HG02623 (cell line): ENCODE data around the gene MDM1.
A peak's percentile ranks its signal among the peaks of the same experiment; 100 is the strongest.

Source experiments
- ATAC-seq: cut with Tn5 transposase; IDR thresholded peaks from one replicate; pipeline ENCODE4 v1.9.1; 2021; ENCODE audit warnings: moderate library complexity; ENCODE audit not compliant: unreplicated experiment

MDM1 gene

GRCh38 chr12:68331869-68332727 lies at the start of gene MDM1:
TSS of gene MDM1 (minus strand) at chr12:68332362. CDS start at chr12:68332245, 117 bp downstream.
- ATAC-seq: peak; percentile 98

DNA sequence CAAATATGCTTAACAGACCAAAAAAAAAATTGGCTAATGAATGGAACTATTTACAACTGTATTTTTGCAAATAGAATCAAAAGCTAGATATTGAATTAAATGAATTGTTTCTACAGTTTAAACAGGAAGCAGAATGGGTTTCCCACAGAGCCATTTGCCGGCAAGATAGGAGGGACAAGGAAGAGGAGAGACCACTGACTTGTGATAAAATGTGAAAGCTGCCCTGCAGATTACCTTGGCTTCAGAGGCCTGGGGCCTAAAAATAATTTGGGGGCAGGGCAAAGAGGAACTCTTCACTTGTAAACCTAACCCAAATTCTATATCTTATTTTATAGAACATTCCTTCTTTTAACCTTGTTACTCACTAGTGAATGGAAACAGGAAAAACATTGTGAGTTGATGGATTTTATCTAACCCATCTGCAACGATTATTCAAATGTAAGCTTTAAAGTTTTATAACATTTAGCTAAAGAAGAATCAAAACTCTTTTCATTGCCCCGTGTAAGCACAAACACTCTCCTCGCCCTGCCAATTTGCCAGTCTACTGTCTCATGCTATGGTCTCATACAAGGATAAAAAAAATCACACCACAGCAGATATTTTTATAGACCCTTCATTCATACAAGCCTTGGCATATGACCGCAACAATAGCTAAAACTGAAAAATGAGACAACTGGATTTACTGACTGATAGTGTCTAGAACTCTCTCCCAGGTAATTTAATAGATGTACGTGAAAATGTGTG lies 49.5 kb upstream of the MDM1 start:
- ATAC-seq: no peak

GRCh38 chr12:68378872-68379606 lies 46.9 kb upstream of the MDM1 start:
- no peak for ATAC-seq

DNA sequence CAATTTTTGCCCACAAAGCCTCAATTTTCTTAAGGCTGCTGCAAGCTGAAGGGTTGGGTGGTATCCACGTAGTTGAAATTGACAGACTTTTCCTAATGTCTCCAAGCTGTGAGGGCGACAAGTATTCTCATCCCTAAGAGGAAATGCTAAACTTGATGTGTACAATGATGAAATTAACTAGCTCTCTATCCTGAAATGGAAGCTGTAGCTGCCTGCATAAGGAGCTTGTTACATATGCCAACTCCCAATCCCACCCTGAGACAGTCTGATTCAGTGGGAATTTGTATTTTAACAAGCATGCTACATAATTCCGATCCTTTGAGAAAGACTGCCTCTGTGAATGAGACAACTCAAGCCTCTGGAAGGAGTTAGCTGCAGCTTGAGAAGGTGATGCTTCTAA lies 45.7 kb upstream of the MDM1 start:
- ATAC-seq: no peak

DNA sequence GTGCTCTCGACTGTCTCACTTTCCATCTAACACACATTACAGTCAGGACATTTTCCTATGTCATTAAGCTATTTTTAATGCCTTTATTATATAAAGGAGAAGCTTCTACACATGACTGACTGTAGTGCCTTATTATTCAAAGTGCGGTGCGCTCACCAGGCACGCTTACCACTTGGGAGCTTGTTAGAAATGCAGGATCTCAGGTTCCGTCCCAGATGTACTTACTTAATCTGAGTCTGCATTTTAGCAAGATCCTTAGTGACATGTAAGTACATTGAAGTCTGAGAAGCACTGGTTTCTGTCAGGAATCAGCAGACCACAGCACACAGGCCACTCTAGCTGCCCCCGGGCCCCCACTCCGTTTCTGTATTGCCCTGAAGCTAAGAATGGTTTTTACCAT lies 44.7 kb upstream of the MDM1 start:
- ATAC-seq: no peak

DNA sequence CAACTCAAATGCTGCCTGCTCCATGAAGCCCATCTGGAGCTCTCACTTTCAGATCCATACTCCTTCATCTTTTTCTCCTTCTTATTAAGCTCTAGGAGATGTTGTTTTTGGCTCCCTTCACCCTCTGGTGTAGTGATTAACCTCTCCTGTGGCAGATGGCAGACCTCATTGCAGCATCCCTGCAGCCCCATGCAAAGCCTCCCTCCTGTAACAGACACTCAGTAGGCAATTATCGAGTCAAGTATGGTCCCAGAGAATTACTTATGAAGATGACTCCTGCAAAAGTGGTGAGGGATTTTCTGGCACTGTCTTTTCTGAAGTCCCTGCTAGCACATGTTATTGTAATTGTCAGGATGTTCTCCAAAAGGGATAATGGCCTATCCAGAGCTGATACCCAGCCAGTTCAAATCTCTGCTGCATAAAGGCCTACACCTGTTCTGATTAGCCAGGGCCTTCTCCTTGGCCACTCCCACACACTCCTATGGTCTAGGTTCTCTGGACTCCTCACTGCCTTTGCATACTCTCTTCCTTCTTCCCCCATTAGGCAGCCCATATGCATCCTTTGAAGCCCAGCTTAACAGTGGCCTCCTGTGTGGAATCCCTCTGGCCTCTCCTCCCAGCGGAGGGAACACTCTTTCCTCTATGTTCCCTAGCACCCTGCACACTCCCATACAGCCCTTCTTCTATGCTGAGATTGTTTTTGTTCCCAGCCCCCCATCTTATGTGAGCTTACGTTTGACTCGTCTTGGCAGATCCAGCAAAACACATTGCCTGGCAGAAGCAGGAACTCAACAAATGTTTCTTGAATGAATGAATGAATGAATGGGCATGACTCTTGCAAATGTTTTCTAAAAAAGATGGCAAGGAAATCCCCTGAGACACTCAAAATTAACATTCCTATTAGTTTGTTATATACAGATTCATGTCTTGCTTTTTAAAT lies 43.9 kb upstream of the MDM1 start:
- no peak for ATAC-seq

GRCh38 chr12:68374307-68374982 lies 42.3 kb upstream of the MDM1 start:
- peak; percentile 90 for ATAC-seq

GRCh38 chr12:68370667-68371066 lies 38.5 kb upstream of the MDM1 start:
- ATAC-seq: no peak

- no peak for ATAC-seq
Observed at GRCh38 chr12:68370006-68370590, 37.9 kb upstream of the MDM1 start.

DNA sequence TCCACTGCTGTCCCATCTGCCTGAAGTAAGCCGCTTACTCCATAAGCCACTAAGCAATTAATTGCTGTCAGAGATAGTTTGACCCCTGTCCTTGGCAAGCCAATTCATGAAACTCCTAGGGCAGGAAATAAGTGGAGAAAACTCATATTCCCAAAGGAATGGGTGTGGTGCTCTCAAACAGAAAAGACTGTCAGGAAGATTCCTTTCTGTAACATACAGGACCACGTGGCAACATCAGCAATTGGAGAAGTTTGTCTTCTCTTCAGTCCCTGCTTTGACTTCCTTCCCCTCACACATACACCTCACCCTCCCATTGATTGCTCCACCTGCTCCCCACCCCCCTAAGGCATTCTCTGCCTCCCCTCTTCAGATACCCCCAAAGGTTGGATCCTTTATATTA lies 36.2 kb upstream of the MDM1 start:
- ATAC-seq: no peak

GRCh38 chr12:68367903-68368302 lies 35.7 kb upstream of the MDM1 start:
- ATAC-seq: no peak

DNA sequence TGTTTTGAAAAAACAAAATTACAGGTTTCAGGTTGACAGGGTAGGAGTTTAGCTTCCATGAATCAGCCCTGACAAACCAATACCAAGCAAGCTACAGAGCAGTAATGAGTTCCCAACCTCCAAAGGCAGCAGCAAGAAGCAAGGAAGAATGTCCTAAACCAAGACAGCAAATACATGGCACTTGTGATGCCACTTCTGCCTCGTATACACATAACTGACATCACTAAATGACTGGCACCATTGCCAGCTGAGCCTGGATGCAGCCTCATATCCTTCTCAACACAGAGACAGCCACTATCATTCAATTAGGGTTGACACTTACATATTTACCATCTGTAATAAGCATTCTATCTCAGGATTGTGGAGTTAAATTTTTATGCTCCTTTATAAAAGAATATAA lies 35.0 kb upstream of the MDM1 start:
- ATAC-seq: no peak

GRCh38 chr12:68364893-68365725 lies 32.9 kb upstream of the MDM1 start:
- peak; percentile 80 for ATAC-seq

- no peak for ATAC-seq
Observed at GRCh38 chr12:68364328-68364727, 32.2 kb upstream of the MDM1 start.

GRCh38 chr12:68361953-68362352 lies 29.8 kb upstream of the MDM1 start:
- no peak for ATAC-seq

- peak; percentile 12 for ATAC-seq
Observed at GRCh38 chr12:68359674-68360073, 27.5 kb upstream of the MDM1 start.

- ATAC-seq: peak; percentile 91
Observed at GRCh38 chr12:68358532-68359485, 26.6 kb upstream of the MDM1 start.
